ENCODE measurements around the gene CFAP46. TPM values are rescaled to one million over a fixed set of nuclear protein-coding genes. Genes with fewer than 3 reads are reported as not detected.

The CFAP46 gene
- total RNA-seq, 1 donor from 2014 or later: 5.2 TPM

DNA sequence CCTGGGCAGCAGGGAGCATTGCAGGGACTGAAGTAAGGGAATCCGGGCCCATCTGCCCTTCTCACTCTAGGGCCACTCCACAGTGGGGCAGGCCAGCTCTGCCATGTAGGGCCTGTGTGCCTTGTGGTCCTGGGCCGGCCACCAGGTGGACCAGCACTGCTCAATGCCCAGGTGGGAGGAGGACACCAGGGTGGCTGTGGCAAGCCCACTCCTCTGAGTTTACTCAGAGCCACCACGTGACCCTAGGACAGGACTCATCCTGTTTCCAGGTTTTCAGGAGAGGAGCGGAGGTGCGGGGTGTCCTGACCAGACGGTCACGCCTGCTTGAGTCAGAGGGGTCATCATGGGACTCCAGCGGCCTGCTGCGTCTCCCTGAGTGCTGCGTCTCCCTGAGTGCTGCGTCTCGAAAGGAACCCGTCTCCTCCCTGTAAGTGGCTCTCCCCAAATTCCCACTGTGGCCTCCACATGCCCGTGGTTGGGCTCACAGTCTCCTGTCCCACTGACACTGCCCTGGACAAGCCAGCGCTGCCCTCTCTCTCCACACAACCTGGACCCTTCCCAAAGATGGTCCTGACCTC lies 2.9 kb downstream of the CFAP46 start:
- H3K9me3 Mint-ChIP-seq (ENCODE audit: unreplicated experiment): peaks cover 6% of the 10 kb centered on the region
- DNase-seq: no peak
- no peak overlapping the region for H3K4me3 Mint-ChIP-seq (ENCODE audit: unreplicated experiment)
- peaks cover 13% of the 10 kb centered on the region for H3K4me1 Mint-ChIP-seq (ENCODE audit: low read depth, unreplicated experiment)
- peaks cover 5% of the 10 kb centered on the region for H3K27me3 Mint-ChIP-seq (ENCODE audit: unreplicated experiment)
- TF ChIP-seq, protein P1, sequence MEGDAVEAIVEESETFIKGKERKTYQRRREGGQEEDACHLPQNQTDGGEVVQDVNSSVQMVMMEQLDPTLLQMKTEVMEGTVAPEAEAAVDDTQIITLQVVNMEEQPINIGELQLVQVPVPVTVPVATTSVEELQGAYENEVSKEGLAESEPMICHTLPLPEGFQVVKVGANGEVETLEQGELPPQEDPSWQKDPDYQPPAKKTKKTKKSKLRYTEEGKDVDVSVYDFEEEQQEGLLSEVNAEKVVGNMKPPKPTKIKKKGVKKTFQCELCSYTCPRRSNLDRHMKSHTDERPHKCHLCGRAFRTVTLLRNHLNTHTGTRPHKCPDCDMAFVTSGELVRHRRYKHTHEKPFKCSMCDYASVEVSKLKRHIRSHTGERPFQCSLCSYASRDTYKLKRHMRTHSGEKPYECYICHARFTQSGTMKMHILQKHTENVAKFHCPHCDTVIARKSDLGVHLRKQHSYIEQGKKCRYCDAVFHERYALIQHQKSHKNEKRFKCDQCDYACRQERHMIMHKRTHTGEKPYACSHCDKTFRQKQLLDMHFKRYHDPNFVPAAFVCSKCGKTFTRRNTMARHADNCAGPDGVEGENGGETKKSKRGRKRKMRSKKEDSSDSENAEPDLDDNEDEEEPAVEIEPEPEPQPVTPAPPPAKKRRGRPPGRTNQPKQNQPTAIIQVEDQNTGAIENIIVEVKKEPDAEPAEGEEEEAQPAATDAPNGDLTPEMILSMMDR (IDR thresholded peaks at IDR 0.05; ENCODE audit: partially characterized antibody, unreplicated experiment): no peak
- H3K27ac Mint-ChIP-seq (ENCODE audit: unreplicated experiment): no peak overlapping the region
- H3K36me3 Mint-ChIP-seq (ENCODE audit: unreplicated experiment): peaks cover 5% of the 10 kb centered on the region

DNA sequence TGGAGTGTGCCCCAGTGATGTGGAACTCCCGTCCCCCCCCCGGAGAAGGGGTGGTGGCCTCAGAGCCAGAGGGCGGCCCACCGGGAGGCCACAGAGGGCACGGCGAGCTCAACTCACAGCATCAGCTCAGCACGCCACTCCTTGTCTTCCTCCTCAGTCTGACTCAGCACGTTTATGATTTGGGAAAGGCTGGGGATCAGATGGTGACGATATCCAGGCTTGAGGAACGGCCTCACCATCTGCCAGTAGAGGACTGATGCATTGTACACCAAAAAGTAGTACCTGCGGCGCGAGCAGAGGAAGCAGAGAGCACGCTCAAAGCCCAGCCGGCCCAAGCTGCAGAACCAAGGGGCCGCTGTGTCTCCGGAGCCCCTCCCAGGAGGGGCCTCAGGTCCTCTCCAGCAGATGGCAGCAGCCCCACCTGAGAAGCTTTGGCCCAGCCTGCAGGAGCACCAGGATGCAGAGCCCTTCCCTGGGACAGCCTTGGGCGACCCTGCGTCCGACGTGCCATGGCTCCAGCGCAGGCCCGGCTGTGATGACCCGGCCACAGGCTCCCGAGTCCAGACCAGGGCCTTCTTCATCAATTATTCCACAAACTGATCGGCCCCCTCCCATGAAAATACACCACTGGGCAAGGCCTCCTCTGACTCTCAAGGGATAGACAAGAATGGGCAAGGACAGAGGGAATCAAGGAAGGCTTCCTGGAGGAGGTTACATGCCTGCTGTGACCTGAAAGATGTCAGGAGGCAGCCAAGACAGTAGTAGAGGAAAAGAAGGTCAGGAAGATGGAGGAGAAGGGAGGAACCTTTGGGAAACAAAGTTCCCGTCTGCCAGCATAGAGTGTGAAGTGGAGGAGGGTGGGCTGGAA lies 3.7 kb downstream of the CFAP46 start:
- peaks cover 5% of the 10 kb centered on the region for H3K36me3 Mint-ChIP-seq (ENCODE audit: unreplicated experiment)
- H3K9me3 Mint-ChIP-seq (ENCODE audit: unreplicated experiment): peaks cover 4% of the 10 kb centered on the region
- H3K4me1 Mint-ChIP-seq (ENCODE audit: low read depth, unreplicated experiment): peaks cover 13% of the 10 kb centered on the region
- peak; percentile 63 for DNase-seq
- peaks cover 5% of the 10 kb centered on the region for H3K27me3 Mint-ChIP-seq (ENCODE audit: unreplicated experiment)
- H3K4me3 Mint-ChIP-seq (ENCODE audit: unreplicated experiment): no peak overlapping the region
- TF ChIP-seq, protein P1 (IDR thresholded peaks at IDR 0.05; ENCODE audit: partially characterized antibody, unreplicated experiment): no peak
- H3K27ac Mint-ChIP-seq (ENCODE audit: unreplicated experiment): peak overlapping the region; percentile 69

DNA sequence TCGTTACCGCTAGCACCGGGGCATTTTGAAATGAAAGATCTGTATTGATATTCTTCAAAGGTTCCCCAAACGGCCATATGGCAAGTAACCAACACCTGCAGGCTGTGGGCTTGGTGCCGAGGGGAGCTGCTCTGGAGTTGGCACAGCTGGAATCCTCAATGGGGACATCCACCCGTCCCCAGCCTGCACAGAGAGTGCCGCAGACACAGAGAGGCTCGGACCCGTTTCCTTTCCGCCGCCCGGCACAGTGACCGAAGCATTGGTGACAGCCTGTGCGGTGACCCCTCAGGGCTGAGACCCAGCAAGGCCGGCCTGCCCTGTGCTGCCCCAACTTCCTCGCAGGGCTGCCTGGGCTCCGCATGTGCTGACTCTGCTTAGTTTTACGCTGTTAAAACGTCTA lies 4.5 kb downstream of the CFAP46 start:
- H3K36me3 Mint-ChIP-seq (ENCODE audit: unreplicated experiment): peaks cover 4% of the 10 kb centered on the region
- DNase-seq: no peak
- H3K4me1 Mint-ChIP-seq (ENCODE audit: low read depth, unreplicated experiment): peaks cover 13% of the 10 kb centered on the region
- peaks cover 4% of the 10 kb centered on the region for H3K9me3 Mint-ChIP-seq (ENCODE audit: unreplicated experiment)
- no peak overlapping the region for H3K27ac Mint-ChIP-seq (ENCODE audit: unreplicated experiment)
- TF ChIP-seq, protein P1 (IDR thresholded peaks at IDR 0.05; ENCODE audit: partially characterized antibody, unreplicated experiment): no peak
- H3K27me3 Mint-ChIP-seq (ENCODE audit: unreplicated experiment): peaks cover 5% of the 10 kb centered on the region
- no peak overlapping the region for H3K4me3 Mint-ChIP-seq (ENCODE audit: unreplicated experiment)

DNA sequence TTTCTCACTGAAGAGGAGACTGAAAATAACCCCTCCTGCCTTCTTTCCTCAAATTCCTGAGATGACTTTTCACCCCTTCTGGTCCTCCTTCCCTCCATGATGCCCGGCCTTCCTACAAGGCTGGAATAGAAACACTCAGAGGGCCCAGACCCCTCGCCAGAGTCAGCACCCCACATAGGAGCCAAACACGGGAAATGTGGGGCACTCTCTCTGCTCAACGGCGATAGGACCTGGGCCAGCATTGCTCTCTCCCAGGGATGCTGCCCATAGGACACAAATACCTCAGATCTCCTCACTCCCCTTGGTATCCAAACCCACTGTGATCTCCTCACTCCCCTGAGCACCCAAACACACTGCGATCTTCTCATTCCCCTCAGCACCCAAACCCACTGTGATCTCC lies 7.4 kb downstream of the CFAP46 start:
- TF ChIP-seq, protein P1 (IDR thresholded peaks at IDR 0.05; ENCODE audit: partially characterized antibody, unreplicated experiment): no peak
- H3K27me3 Mint-ChIP-seq (ENCODE audit: unreplicated experiment): peaks cover 1% of the 10 kb centered on the region
- DNase-seq: no peak
- H3K36me3 Mint-ChIP-seq (ENCODE audit: unreplicated experiment): no peaks in the 10 kb centered on the region
- peaks cover 2% of the 10 kb centered on the region for H3K9me3 Mint-ChIP-seq (ENCODE audit: unreplicated experiment)
- peaks cover 11% of the 10 kb centered on the region for H3K4me1 Mint-ChIP-seq (ENCODE audit: low read depth, unreplicated experiment)
- no peak overlapping the region for H3K4me3 Mint-ChIP-seq (ENCODE audit: unreplicated experiment)
- no peak overlapping the region for H3K27ac Mint-ChIP-seq (ENCODE audit: unreplicated experiment)

Data from glutamatergic neuron (in vitro differentiated cells).